Epithelial cell of proximal tubule (primary cell): Measurements from ENCODE around the gene ST6GAL1. TPM values are rescaled to one million over a fixed set of nuclear protein-coding genes. Genes with fewer than 3 reads are reported as not detected.

Experiments used
- DNase-seq: peaks from one replicate; pipeline ENCODE4 v3.0.0-alpha.2; 2011; ENCODE audit warnings: low read depth
- H3K4me3 ChIP-seq: 2 replicates; pipeline ENCODE4 v1.5.1; 2011; ENCODE audit warnings: low read depth, mild to moderate bottlenecking, low read length
- total RNA-seq: library from RNA; depleted of rRNA; stranded (reverse); fragments of >200 nt; gene quantifications from 2 replicates; pipeline ENCODE4 v1.2.3, GENCODE V29; 2015
- TF ChIP-seq, protein P1 (sequence below): conservative IDR thresholded peaks from 2 replicates; pipeline ENCODE4 v1.5.1; 2012; ENCODE audit warnings: low read depth, mild to moderate bottlenecking, low read length

ST6GAL1 gene
- total RNA-seq, 1 donor from 2014 or later, result 23.1 TPM

GRCh38 chr3:186935133-186935532 is 4.8 kb downstream of the ST6GAL1 start:
- DNase-seq, result no peak
- TF ChIP-seq, protein P1, sequence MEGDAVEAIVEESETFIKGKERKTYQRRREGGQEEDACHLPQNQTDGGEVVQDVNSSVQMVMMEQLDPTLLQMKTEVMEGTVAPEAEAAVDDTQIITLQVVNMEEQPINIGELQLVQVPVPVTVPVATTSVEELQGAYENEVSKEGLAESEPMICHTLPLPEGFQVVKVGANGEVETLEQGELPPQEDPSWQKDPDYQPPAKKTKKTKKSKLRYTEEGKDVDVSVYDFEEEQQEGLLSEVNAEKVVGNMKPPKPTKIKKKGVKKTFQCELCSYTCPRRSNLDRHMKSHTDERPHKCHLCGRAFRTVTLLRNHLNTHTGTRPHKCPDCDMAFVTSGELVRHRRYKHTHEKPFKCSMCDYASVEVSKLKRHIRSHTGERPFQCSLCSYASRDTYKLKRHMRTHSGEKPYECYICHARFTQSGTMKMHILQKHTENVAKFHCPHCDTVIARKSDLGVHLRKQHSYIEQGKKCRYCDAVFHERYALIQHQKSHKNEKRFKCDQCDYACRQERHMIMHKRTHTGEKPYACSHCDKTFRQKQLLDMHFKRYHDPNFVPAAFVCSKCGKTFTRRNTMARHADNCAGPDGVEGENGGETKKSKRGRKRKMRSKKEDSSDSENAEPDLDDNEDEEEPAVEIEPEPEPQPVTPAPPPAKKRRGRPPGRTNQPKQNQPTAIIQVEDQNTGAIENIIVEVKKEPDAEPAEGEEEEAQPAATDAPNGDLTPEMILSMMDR, result no peak
- no peak overlapping the region for H3K4me3 ChIP-seq

DNA sequence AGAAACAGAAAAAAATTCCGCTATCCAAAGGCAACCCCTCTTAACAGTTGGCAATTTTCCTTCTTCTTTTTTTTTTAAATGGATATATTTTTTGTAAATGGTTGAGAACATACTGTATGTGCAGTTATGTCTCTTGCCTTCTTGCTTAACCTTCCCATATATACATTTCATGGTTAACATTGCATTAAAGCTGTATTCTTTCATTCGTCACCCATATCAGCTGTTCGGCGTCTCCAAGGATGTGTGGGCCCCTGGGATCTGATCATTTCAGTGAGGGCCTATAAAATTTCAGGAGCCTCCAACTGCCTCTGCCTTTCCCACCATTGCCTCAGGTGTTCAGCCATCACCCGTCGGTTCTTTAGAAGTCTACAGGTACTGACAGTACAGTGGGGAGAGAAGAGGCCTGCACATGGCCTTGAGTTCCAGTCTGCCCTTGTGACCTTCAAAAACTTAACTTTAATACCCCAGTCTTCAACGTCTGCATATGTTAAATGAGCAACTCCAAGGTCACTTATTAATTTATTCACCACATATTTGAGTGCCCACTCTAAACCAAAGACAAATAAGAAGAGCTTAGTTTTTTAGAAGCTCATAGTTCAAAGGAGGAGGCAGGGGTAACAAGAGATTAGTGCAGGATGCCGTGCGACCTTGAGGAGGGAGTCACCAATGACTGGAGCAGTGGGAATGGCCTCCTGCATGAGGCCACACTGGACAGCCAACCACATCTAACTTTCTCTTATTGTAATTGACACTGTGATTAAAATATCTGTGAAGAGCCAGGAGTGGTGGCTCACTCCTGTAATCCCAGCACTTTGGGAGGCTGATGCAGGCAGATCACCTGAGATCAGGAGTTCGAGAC is 6.9 kb downstream of the ST6GAL1 start:
- DNase-seq, result no peak
- no peak overlapping the region for H3K4me3 ChIP-seq
- TF ChIP-seq, protein P1, result no peak

DNA sequence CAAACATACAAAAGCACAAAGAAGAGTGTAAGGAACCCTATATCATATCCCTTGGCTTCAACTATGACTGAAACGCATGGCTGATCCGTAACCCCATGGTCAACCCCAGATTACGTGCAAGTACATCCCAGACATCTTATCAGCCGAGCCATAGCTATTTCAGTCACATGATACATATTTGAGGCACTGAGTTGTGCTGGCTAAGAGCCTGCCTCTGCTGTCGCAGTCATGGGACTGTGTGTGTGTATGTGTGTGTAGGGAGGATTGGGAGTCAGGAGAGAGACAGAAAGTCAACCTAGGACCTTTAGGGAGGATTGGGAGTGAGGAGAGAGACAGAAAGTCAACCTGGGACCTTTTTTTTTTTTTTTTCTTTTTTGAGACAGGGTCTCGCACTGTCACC is 8.4 kb downstream of the ST6GAL1 start:
- no peak overlapping the region for H3K4me3 ChIP-seq
- TF ChIP-seq, protein P1, result no peak
- DNase-seq, result no peak

- no peak for DNase-seq
- no peak overlapping the region for H3K4me3 ChIP-seq
- TF ChIP-seq, protein P1, result no peak
These were observed 9.2 kb downstream of the ST6GAL1 start for GRCh38 chr3:186939536-186939935.

GRCh38 chr3:186940967-186941366 is 10.6 kb downstream of the ST6GAL1 start:
- H3K4me3 ChIP-seq, result no peak overlapping the region
- TF ChIP-seq, protein P1, result no peak
- no peak for DNase-seq

DNA sequence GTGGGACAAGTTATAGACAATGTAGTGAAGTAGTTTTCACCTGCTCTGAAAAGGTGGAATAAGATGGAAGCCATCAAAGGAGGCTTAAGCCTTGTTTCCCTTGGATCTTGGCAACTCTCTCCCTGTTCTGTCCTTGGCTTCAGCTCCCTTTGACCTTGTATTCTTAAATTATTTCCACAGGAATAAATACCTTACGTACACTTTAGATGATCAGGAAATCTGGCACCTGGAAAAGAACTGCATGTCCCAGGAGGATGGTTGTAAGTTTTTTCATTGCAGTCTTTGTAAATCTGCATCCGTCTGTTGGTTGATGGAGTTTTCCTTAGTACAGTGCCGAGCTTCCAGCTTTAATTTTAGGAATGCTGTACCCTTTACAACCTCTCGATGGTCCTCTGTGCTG is 11.8 kb downstream of the ST6GAL1 start:
- no peak overlapping the region for H3K4me3 ChIP-seq
- no peak for DNase-seq
- TF ChIP-seq, protein P1, result no peak

- no peak overlapping the region for H3K4me3 ChIP-seq
- no peak for DNase-seq
- TF ChIP-seq, protein P1, result no peak
These were observed 15.0 kb downstream of the ST6GAL1 start for GRCh38 chr3:186945255-186945823.
